GM12875 (cell line): Measurements from ENCODE around the gene GDAP2.
"Not testable (repeated sequence)": the region's sequence is repeated elsewhere in the genome, so short reads cannot be mapped to it uniquely, and the experiment has no call there.

Experiments used
- H3K4me3 ChIP-seq: one replicate; pipeline ENCODE4 v1.5.1; 2011; ENCODE audit warnings: low read depth, low read length, control low read depth
- CTCF ChIP-seq: IDR thresholded peaks from 2 replicates; pipeline ENCODE4 v1.5.1; 2011; ENCODE audit warnings: low read depth, mild to moderate bottlenecking, control low read depth, inconsistent platforms, low read length, moderate library complexity, borderline replicate concordance; ENCODE audit not compliant: insufficient read depth

The GDAP2 gene

GRCh38 chr1:117860896-117861610 is 68.4 kb downstream of the GDAP2 start:
- no peak overlapping the region for H3K4me3 ChIP-seq
- no peak for TF ChIP-seq CTCF

- no peak overlapping the region for H3K4me3 ChIP-seq
- no peak for TF ChIP-seq CTCF
Observed at GRCh38 chr1:117859901-117860300, 69.5 kb downstream of the GDAP2 start.

DNA sequence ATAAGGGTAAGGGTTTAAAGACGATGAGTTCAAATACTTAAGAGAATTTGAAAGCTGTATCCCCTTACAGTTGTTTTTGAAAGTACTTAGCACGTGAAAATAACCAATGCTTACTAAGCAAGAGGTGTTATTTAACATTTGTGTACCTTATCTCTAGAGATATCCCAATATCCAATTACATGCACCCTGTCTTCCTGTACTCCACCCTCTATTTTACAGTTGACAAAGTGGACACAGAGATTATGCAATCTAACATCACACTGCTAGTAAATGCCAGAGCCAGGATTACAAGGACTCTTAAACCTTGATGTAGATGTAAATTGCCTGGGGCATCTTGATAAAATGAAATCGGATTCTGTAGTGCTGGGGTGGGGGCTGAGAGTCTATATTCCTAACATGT is 72.0 kb downstream of the GDAP2 start:
- no peak overlapping the region for H3K4me3 ChIP-seq
- no peak for TF ChIP-seq CTCF

DNA sequence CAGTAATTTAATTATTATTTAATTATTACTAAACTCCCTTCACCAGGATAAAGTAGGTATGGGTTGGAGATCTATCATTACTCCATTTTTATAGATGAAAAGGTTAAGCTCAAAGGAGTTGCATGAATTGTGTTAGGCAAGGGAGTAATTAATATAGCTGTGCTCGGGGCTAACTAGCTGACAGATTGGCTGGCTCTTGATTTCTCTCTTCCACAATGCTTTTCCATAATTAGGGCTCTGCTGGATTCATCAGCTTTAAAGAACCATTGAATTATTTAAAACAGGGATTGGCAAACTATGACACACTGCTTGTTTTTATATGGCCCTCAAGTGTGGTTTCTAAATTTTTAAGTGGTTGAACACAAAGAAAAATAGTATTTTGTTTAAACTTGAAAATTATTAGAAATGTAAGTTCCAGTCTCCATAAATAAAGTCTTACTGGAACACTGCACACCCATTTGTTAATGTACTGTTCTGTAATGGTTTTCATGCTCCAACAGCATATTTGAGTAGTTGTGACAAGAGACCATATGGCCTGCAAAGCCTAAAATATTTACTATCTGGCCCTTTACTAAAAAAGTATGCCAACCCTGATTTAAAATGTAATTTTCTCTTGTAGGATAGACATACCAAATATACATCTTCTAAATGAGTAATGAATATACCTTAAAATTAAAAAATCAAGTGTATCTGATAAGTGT is 76.4 kb downstream of the GDAP2 start:
- H3K4me3 ChIP-seq: no peak overlapping the region
- no peak for TF ChIP-seq CTCF

DNA sequence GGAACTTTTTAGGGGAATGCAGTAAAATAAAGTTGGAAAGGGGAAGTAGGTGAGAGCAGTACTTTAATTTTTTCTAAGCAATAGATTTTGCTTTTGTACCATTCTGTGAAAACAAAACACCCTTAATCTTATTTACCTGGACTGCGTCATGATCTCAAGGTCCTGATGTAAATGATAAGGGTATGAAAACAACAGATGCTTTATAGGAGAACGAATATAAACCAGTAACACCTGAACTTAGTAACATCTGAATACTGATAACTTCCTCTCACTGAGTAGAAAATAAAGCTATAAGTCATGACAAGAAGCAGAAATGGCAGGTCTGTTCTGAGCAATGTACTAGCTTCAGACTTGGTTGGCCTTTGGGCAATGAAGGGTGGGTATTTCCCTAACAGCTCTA is 77.7 kb downstream of the GDAP2 start:
- H3K4me3 ChIP-seq: no peak overlapping the region
- TF ChIP-seq CTCF: no peak

GRCh38 chr1:117846674-117847425 is 82.6 kb downstream of the GDAP2 start:
- H3K4me3 ChIP-seq: no peak overlapping the region
- TF ChIP-seq CTCF: no peak

- not testable (repeated sequence) for H3K4me3 ChIP-seq
Observed at GRCh38 chr1:117844478-117844877, 84.9 kb downstream of the GDAP2 start.
